Parathyroid adenoma (tissue), 2 donors: ENCODE measurements around the gene C1QL1.

Experiments used
- H2AFZ ChIP-seq: fragments of 300-600 bp; sonication (generic); one replicate; pipeline ENCODE4 v1.7.0; 2017; ENCODE audit warnings: antibody characterized with exemption, mild to moderate bottlenecking
- H3K27ac ChIP-seq: fragments of 300-600 bp; sonication (generic); one replicate; pipeline ENCODE4 v1.7.0; 2017
- H3K27me3 ChIP-seq: fragments of 300-600 bp; sonication (generic); one replicate; pipeline ENCODE4 v1.7.0; 2017; ENCODE audit warnings: low read length; ENCODE audit not compliant: control insufficient read depth, insufficient read depth
- H3K36me3 ChIP-seq: fragments of 300-600 bp; sonication (generic); one replicate; pipeline ENCODE4 v1.7.0; 2017; ENCODE audit warnings: low read length; ENCODE audit not compliant: control insufficient read depth, insufficient read depth
- H3K4me1 ChIP-seq: fragments of 300-600 bp; sonication (generic); one replicate; pipeline ENCODE4 v1.7.0; 2017; ENCODE audit warnings: control low read depth
- H3K4me2 ChIP-seq: fragments of 300-600 bp; sonication (generic); one replicate; pipeline ENCODE4 v1.7.0; 2017; ENCODE audit warnings: low read length
- H3K4me3 ChIP-seq: fragments of 300-600 bp; sonication (generic); one replicate; pipeline ENCODE4 v1.7.0; 2017; ENCODE audit warnings: low read depth, low read length
- H3K79me2 ChIP-seq: fragments of 300-600 bp; sonication (generic); one replicate; pipeline ENCODE4 v1.7.0; 2017; ENCODE audit warnings: control low read depth
- H3K9ac ChIP-seq: fragments of 300-600 bp; sonication (generic); one replicate; pipeline ENCODE4 v1.7.0; 2017; ENCODE audit warnings: mild to moderate bottlenecking
- H3K9me3 ChIP-seq: fragments of 300-600 bp; sonication (generic); one replicate; pipeline ENCODE4 v1.7.0; 2017; ENCODE audit warnings: low read length; ENCODE audit not compliant: control insufficient read depth
- CTCF ChIP-seq: fragments of 300-600 bp; sonication (generic); IDR thresholded peaks from one replicate; pipeline ENCODE4 v1.7.0; 2017; ENCODE audit warnings: antibody characterized with exemption, mild to moderate bottlenecking
- donor health status: primary hyperparathyroidism.

The C1QL1 gene

GRCh38 chr17:45004388-45004787 is 36.3 kb upstream of the C1QL1 start:
- TF ChIP-seq CTCF = no peak
- Histone ChIP-seq H3K27me3 (no peaks in the 10 kb centered on the region), H3K4me2 (no peak overlapping the region)

GRCh38 chr17:45003877-45004276 is 35.8 kb upstream of the C1QL1 start:
- Histone ChIP-seq H3K4me1 (no peaks in the 10 kb centered on the region), H3K4me2 (no peak overlapping the region), H3K4me3 (no peak overlapping the region), H3K9me3 (no peaks in the 10 kb centered on the region), H2AFZ (no peak overlapping the region), H3K36me3 (no peaks in the 10 kb centered on the region), H3K79me2 (no peaks in the 10 kb centered on the region), H3K27ac (no peak overlapping the region), H3K9ac (no peak overlapping the region), H3K27me3 (no peaks in the 10 kb centered on the region)
- TF ChIP-seq CTCF = no peak

More at GRCh38 chr17:45004388-45004787, 36.3 kb upstream of the C1QL1 start:
- Histone ChIP-seq H3K79me2 (no peaks in the 10 kb centered on the region), H3K9ac (no peak overlapping the region), H3K9me3 (no peaks in the 10 kb centered on the region), H3K4me3 (no peak overlapping the region), H3K36me3 (no peaks in the 10 kb centered on the region), H3K4me1 (no peaks in the 10 kb centered on the region), H2AFZ (no peak overlapping the region), H3K27ac (no peak overlapping the region)

- TF ChIP-seq CTCF = no peak
- no peak overlapping the region for H3K27ac ChIP-seq
- H2AFZ ChIP-seq = no peak overlapping the region
- no peaks in the 10 kb centered on the region for H3K36me3 ChIP-seq
- no peak overlapping the region for H3K9ac ChIP-seq
- H3K9me3 ChIP-seq = no peaks in the 10 kb centered on the region
- no peaks in the 10 kb centered on the region for H3K79me2 ChIP-seq
- no peak overlapping the region for H3K4me3 ChIP-seq
- H3K27me3 ChIP-seq = no peaks in the 10 kb centered on the region
- no peaks in the 10 kb centered on the region for H3K4me1 ChIP-seq
- H3K4me2 ChIP-seq = no peak overlapping the region
Measured at GRCh38 chr17:45001310-45001709, 33.2 kb upstream of the C1QL1 start.

GRCh38 chr17:44999433-44999832 is 31.3 kb upstream of the C1QL1 start:
- no peak overlapping the region for H3K9ac ChIP-seq
- H3K36me3 ChIP-seq = no peaks in the 10 kb centered on the region
- H3K27me3 ChIP-seq = no peaks in the 10 kb centered on the region
- H3K9me3 ChIP-seq = no peaks in the 10 kb centered on the region
- no peak overlapping the region for H3K27ac ChIP-seq
- H2AFZ ChIP-seq = no peak overlapping the region
- no peaks in the 10 kb centered on the region for H3K4me1 ChIP-seq
- no peak overlapping the region for H3K4me3 ChIP-seq
- no peaks in the 10 kb centered on the region for H3K79me2 ChIP-seq
- TF ChIP-seq CTCF = no peak
- H3K4me2 ChIP-seq = no peak overlapping the region

GRCh38 chr17:44998646-44999045 is 30.5 kb upstream of the C1QL1 start:
- Histone ChIP-seq H3K4me2 (no peak overlapping the region), H3K9me3 (no peaks in the 10 kb centered on the region), H3K27me3 (no peaks in the 10 kb centered on the region), H3K79me2 (no peaks in the 10 kb centered on the region), H3K27ac (no peak overlapping the region), H2AFZ (no peak overlapping the region), H3K4me1 (no peaks in the 10 kb centered on the region), H3K4me3 (no peak overlapping the region), H3K9ac (no peak overlapping the region), H3K36me3 (no peaks in the 10 kb centered on the region)
- no peak for TF ChIP-seq CTCF
